CD1c-positive myeloid dendritic cell (primary cell): Measurements from ENCODE around the gene ELOVL4.
A peak's percentile ranks its signal among the peaks of the same experiment; 100 is the strongest.

ENCODE experiments used
- DNase-seq: peaks from one replicate; pipeline ENCODE4 v3.0.0-alpha.2; 2016; ENCODE audit errors: extremely low spot score

ELOVL4 gene

GRCh38 chr6:79947191-79948186, at the start of gene ELOVL4:
TSS of gene ELOVL4 (minus strand) at chr6:79947553. CDS start at chr6:79947279, 274 bp downstream.
- DNase-seq, result peak; percentile 27

GRCh38 chr6:79993911-79994309, 46.6 kb upstream of the ELOVL4 start:
- DNase-seq, result no peak

GRCh38 chr6:79993012-79993910, 45.9 kb upstream of the ELOVL4 start:
- no peak for DNase-seq

- no peak for DNase-seq
Observed at GRCh38 chr6:79989641-79990040, 42.3 kb upstream of the ELOVL4 start.

GRCh38 chr6:79985128-79985527, 37.8 kb upstream of the ELOVL4 start:
- no peak for DNase-seq

GRCh38 chr6:79984261-79984660, 36.9 kb upstream of the ELOVL4 start:
- no peak for DNase-seq

- no peak for DNase-seq
Observed at GRCh38 chr6:79981652-79982051, 34.3 kb upstream of the ELOVL4 start.

- no peak for DNase-seq
Observed at GRCh38 chr6:79971193-79971592, 23.8 kb upstream of the ELOVL4 start.

- DNase-seq, result no peak
Observed at GRCh38 chr6:79969784-79970183, 22.4 kb upstream of the ELOVL4 start.

GRCh38 chr6:79967178-79967577, 19.8 kb upstream of the ELOVL4 start:
- DNase-seq, result no peak

GRCh38 chr6:79964607-79965081, 17.3 kb upstream of the ELOVL4 start:
- DNase-seq, result no peak

- no peak for DNase-seq
Observed at GRCh38 chr6:79954849-79955248, 7.5 kb upstream of the ELOVL4 start.

GRCh38 chr6:79949233-79949632, 1.9 kb upstream of the ELOVL4 start:
- peak; percentile 81 for DNase-seq

GRCh38 chr6:79946272-79947190, 822 bp downstream of the ELOVL4 start:
- no peak for DNase-seq

- no peak for DNase-seq
Observed at GRCh38 chr6:79943133-79943532, 4.2 kb downstream of the ELOVL4 start.

GRCh38 chr6:79941489-79942151, 5.7 kb downstream of the ELOVL4 start:
- no peak for DNase-seq

- no peak for DNase-seq
Observed at GRCh38 chr6:79928478-79928998, 18.8 kb downstream of the ELOVL4 start.

GRCh38 chr6:79927758-79928157, 19.6 kb downstream of the ELOVL4 start:
- no peak for DNase-seq

GRCh38 chr6:79923270-79923669, 24.1 kb downstream of the ELOVL4 start:
- DNase-seq, result no peak

- no peak for DNase-seq
Observed at GRCh38 chr6:79922018-79922417, 25.3 kb downstream of the ELOVL4 start.
